HG02623 (cell line): ENCODE data around the gene KIF5C.

Experiments
- ATAC-seq: cut with Tn5 transposase; IDR thresholded peaks from one replicate; pipeline ENCODE4 v1.9.1; 2021; ENCODE audit warnings: moderate library complexity; ENCODE audit not compliant: unreplicated experiment

KIF5C gene

DNA sequence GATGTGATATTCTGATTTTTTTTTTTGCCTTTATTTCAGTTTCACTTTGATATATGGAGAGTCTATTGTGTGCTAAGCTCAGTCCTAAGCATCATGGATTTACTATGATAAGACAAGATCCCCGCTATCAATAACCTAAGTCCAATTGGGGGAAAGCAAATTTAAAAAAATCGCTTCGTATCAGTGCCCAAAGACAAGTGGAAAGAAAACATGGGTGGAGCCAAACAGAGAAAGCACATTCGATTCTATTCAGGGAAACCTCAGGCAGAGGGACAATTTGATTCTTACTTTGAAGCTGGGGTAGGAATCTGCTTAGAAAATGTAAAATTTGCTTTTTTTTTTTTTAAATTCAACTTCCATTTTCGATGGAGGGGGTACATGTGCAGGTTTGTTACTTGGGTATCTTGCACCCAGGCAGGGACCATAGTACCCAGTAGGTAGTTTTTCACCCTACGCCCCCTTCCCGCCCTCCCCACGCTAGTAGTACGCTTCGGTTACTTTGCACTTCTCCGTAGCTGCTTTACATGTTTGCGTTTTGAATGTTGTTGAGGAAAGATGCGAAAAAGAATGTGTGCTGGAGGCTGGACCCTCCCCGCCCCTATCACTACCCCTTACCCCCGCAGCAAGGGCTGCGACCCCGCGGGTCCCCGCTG is 12.4 kb downstream of the KIF5C start:
- no peak for ATAC-seq

- no peak for ATAC-seq
Observed at GRCh38 chr2:148888003-148888501, 13.0 kb downstream of the KIF5C start.

DNA sequence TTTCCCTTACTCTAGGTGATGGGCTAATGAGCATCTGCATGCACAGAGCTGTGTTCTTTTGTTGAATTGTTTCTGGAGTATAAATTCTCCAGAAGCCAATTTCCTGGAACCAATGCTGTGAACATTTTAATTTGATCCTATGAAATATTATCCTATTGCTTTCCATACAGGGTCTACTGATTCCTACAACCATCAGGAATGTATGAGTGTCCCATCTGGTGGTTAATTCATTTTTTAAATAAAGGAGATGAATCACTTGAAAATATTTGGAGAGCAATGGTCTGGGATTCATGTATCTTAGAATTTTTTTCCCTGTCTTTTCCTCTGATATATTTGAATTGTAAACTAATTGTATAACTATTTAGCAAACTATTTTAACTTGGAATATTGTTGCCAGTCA is 14.0 kb downstream of the KIF5C start:
- ATAC-seq = no peak

- no peak for ATAC-seq
Observed at GRCh38 chr2:148893906-148894305, 18.9 kb downstream of the KIF5C start.

GRCh38 chr2:148896136-148896535 is 21.1 kb downstream of the KIF5C start:
- ATAC-seq = no peak

- ATAC-seq = no peak
Observed at GRCh38 chr2:148899638-148900318, 24.8 kb downstream of the KIF5C start.

DNA sequence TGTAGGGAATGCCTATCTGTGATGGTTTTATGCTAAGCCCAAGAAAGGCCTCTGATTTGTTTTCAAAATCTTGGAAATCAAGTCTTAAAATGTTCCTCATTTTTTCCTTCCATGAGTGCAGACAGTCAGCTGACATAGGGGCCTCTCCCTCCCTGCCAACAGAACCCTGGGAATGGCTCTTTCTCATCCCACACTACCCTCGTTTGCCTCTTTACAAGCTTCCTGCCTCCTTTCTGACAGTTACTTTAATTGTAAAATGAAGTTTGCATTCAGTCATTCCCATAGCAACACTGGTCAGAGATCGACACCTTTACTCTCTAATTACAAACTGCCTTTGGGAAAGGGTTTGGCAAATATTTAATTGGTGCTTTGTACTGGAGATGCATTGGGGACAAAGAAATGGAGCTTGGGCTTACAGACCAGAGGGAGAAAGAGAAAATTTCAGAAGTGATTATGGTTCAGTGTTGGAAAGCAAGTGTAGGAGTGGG is 25.4 kb downstream of the KIF5C start:
- no peak for ATAC-seq

- no peak for ATAC-seq
Observed at GRCh38 chr2:148901142-148901541, 26.1 kb downstream of the KIF5C start.

- no peak for ATAC-seq
Observed at GRCh38 chr2:148902798-148903197, 27.8 kb downstream of the KIF5C start.

- no peak for ATAC-seq
Observed at GRCh38 chr2:148903294-148903693, 28.3 kb downstream of the KIF5C start.

DNA sequence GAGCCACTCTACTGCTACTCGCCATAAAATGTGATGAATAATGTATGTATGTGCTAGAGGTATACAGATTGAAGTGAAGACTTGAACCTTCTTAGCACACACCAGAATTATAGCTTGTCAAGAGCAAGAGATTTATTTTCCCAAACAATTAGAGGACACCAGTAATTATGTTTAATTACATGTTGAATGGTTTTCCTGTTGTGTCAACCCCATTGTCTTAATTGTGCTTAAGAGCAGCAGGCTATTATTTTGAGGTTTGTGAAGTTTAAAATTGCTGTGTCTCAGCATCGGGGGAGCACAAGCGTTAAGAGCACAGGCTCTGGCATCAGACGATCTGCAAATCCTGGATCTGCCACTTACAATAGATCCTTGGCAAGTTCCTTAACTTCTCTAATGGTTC is 29.0 kb downstream of the KIF5C start:
- no peak for ATAC-seq

- ATAC-seq = no peak
Observed at GRCh38 chr2:148906124-148906523, 31.1 kb downstream of the KIF5C start.

DNA sequence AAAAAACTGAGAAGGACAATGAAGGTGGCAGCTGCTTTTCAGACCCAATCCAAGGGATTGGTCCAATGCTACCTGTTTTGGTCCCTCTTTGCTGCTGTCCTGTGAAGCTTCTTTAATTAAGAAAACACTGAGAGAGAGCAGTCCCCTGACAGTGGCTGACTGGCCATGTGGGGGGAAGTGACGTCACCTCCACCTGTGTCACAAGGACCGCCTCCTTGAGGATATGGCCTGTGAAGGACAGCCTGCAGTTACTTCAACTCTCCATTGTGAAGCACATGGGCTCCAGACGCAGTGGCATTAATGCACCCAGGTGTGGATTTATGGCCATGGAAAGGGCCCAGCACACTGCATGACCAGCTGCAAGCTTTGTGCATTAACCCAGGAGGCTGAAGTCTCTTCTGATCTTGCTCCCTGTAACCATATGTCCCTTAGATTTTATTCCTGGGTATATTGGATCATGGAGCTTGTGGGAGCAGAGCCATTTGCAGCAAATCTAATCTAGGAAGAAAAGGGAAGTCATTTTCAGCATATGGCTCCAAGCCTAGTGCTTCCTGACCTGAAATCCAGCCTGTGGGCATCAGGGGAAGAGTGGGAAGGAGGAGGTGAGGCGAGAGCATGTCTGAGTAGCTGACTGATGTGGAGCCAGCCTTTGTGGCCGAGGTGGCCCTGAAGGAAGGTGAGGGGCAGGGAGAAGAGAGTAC is 32.2 kb downstream of the KIF5C start:
- no peak for ATAC-seq

DNA sequence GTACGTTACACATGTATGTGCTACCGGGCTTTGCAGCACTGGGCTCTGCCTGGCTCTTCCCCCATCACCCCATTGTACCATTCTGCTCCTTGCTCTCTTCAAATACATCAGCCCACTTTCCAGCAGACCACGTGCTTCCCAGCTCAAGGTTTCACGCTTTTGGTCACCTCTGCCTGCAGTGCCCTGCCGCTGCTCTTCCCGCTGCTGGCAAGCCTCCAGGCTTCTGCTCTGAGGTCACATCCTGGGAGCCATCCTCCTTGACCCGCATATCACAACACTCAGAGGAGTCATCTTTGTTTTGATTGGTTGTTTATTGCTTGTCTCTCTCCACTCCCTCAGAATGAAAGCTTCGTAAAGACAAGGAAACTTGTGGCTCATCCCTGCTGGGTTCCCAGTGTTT is 34.1 kb downstream of the KIF5C start:
- no peak for ATAC-seq

- ATAC-seq = no peak
Observed at GRCh38 chr2:148913061-148913460, 38.0 kb downstream of the KIF5C start.

- ATAC-seq = no peak
Observed at GRCh38 chr2:148913492-148913891, 38.5 kb downstream of the KIF5C start.

DNA sequence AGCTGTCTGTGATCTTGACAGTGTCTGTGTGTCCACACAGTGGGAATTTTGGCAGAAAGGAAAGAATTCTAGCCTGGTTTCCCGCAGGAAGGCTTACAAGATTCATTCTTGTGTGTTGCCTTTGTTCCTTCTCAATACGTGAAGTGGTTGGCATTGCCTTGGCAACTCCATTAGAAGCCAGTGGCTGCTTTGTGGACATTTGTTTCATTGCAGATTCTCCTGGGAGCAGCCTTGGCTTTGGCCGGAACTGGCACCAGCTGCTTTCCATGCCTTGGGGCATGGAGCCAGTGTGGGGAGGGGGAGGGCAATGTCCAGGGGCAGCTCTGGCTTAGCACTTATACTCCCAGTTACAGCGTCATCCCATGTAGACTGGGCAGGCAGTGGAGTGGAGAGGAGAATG is 39.4 kb downstream of the KIF5C start:
- no peak for ATAC-seq

DNA sequence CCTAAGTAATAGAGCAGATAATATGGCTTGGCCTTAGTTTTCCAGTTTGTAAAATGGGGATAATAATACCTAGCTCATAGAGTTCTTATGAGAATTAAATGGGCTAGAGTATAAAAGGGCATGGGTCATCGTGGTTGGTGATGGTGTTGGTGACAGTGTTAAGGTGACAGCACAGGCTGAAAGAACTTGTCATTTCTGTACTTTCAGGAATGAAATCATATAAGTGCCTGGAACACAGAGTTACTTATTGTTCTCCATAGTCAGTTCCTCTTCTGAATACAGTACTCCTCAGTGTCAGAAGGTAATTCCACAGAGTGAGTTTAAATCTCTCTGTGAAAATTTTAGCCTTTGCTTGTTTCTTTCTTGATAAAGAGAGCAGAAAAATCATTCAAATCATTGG is 42.4 kb downstream of the KIF5C start:
- no peak for ATAC-seq

DNA sequence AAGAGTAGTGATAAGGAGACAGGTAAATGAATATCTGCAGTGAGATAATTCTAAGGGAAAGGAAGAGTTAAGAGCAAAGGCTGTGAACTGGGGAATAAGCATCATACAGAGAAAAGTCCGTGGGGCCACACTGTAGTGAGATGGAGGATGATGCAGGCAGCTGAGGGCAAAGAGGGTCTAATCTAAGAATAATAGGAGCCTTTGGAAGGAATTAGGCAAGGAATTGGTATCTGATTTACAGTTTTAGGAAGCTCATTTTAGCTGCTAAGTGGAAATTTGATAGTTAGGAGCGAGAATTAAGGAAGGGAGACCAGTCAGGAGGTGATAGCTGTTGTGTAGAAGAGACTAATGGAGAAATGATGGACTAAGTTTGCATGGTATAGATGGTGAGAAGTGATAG is 43.5 kb downstream of the KIF5C start:
- ATAC-seq = no peak

DNA sequence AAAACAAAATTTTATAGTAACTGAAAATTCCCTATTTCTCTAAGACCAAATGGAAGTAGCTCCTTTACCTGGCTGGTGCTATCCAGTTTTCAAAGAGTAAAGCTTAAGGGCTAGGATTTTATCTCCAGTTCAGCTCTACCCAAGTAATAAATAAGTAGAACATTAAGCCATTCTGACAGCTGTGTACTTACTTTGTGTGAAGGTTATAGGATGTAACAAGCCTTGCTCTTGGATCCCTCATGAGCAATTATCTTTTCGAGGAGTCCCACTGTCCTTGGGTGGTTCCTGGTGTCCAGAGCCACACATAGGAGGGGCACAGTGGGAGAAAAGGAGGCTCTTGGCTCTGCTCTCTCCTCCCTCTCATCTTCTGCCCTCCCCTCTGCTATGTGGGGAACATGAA is 45.5 kb downstream of the KIF5C start:
- no peak for ATAC-seq

DNA sequence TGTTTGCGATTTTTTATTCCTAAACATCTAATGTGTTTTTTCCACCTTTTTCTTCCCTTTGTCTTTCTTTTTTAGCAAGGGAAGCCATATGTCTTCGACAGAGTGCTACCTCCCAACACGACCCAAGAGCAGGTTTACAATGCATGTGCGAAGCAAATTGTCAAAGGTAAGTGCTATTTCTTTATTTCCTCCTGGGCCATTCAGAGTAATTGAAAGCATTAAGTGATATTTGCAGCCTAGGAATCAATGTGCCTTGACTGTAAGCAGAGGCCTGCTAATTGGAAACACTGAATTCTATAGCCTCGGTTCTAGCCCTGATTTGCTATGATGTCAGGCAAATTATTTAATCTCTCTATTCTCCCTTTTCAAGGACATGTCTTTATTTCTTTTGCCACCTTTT is 47.0 kb downstream of the KIF5C start:
- no peak for ATAC-seq
